HuH-7 (cell line): ENCODE data around the gene CHRDL2.
"Not testable (repeated sequence)": the region's sequence is repeated elsewhere in the genome, so short reads cannot be mapped to it uniquely, and the experiment has no call there.

Source experiments
- DNase-seq: peaks from one replicate; pipeline ENCODE4 v3.0.0; 2011; ENCODE audit warnings: low spot score

The CHRDL2 gene

DNA sequence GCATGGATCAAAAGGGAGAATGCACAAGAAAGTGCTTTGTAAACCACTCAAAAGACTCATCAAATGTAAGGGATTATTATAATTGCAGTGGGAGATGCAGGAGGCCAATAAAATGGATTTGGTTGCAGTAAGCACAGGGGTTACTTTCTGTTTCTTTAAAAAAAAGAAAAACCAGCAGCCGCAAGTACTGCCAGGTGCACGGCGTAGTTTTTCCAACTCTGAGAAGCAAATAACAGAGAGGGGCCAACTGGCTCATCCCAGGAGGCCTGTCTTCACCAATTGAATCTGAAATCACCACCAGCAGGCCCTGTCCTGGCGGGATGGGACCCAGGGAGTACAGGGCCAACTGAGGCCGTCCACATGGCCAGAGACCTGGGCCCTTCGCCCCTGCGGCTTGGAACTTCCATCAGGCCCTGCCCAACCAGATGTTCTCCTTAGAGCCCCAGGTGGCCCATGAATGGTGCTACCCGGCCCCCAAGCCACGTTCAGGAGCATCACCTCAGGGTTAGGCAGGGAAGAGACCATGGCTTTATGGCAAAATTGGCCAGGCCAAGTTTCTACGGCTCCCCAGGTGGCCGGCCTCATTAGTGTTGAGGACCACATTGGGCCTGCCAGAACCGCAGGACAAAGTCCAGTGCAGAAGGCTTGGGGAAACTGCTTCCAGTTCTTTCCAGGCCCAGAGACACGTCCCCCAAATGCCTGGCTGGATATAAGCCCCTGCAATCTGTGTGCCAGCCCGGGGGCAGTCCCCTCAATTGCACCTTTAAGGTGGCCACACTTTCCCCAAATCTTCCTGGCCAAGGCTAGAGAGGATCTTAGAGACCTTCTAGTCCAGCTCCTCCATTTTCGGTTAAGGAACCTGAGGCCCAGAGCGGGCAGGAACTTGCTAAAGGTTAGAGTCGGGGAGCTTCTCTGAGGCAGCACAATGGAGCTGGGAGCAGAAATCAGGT is 61.7 kb downstream of the CHRDL2 start:
- no peak for DNase-seq

DNA sequence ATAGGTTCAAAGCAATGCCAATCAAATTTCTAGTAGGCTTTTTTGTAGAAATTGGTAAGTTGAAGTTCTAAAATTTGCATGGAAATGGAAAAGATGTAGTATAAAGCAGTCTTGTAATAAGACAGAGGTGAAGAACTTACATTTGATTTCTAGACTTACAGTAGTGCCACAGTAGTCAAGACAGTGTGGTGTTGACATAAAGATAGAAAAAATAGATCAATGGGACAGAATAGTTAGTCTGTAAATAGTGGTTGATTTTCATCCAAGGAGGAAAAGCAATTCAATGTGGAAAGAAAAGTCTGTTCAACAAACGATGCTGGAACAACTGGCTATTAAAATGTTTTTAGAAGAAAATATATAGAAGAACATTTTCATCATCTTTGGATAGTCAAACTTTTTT is 67.9 kb downstream of the CHRDL2 start:
- no peak for DNase-seq

DNA sequence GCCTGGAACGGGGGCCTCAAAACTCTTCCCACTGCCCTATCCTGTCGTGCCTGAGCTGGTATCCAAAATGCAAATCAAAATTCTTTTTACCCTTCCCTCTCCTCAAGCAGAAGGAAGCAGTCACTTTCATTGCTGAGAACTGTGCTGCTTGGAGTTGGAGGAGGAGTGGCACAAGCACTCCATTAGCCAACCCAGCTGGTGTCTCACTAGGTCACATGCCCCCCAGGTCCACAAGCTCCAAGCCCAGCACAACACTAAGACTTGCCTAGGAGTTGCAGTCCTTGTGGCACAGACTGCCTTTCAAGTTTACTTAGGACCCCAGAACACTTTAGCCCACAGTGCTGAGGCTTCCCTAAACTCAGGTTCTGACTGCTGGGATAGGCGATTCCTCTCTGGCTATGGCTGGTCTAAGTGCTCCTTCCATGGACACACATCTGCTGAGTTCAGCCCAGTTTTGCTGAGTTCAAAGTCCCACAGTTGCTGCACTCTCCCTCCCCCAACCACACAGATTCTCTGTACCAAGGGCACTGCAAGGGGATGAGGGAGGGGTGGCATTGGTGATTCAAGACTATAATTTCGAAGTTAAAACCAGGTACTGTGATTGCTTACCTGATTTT is 68.6 kb downstream of the CHRDL2 start:
- no peak for DNase-seq

DNA sequence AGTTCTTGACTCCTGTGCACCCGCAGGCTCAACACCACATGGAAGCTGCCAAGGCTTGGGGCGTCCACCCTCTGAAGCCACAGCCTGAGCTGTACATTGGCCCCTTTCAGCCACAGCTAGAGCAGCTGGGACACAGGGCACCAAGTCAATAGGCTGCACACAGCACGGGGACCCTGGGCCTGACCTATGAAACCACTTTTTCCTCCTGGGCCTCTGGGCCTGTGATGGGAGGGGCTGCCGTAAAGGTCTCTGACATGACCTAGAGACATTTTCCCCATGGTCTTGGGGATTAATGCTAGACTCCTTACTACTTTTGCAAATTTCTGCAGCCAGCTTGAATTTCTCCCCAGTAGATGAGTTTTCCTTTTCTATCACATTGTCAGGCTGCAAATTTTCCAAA is 72.1 kb downstream of the CHRDL2 start:
- not testable (repeated sequence) for DNase-seq

DNA sequence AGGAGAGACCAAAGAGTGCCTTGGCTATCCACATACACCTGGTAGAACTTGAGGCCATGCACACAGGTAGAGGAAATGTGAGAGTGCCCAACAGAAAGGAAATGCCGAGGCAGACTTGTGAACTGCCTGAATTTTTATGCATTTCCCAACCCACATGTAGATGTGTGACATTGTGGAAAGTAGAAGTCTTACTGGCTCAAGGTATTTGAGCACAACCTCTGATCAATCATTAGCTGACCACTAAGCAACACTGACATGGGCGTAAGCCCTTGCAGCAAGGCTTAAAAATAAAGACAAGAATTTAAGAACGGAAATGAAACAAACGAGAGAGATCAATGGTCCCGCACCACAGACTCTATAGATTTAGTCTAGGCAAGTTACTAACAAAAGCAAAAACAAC is 76.2 kb downstream of the CHRDL2 start:
- no peak for DNase-seq

DNA sequence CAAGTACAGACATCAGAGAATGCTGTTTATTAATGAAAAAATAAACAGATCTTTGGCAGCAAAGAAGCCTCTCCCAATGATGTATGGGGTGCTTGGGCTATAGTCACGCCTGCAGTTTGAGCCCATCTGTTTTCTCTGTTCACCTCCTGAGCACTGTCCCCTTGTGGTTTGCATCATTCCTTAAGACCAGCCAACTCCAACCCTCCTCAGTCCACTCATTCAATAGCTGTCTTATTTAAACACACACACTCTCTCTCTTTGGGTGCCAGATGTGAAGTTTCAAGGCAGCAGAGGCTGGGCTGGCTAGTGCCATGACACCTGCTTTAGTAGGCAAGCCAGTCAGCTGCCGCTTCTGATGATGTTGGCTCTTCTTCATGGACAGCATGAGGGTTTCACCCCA is 80.7 kb downstream of the CHRDL2 start:
- no peak for DNase-seq

DNA sequence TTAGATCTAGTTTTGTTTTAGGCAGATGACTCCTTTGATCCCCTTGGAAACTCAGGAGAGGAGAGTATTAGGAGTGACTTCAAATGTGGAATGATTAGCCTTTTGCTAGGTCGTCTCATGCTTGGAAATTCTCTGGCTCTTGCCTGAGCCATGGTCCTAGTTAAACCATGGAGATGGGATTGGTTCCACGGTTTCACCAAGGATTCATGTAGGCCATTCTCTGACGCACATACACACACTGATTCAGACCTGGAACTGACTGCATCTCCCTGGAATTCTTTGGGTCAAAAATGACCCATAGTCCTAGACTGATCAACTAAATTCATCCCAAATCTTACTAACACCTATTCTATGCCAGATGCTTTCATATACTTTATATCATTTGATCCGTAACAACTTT is 82.3 kb downstream of the CHRDL2 start:
- no peak for DNase-seq

DNA sequence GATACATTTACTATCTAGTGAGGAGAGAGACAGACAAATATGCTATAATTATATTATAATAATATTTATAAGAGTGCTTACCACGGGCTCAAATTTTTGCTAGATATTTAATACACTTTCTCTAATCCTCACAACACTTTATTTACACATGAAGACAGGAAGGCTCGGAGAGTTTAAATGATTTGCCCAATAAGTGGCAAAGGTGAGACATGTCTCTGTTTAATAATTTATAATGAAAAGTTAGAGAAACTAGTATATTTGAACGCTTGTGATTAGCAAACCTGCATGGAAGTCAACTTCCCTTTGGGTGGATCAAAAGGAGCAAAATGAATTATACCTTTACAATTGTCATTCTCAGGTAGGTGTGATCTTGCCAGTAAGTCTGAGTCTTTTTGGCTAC is 83.4 kb downstream of the CHRDL2 start:
- DNase-seq, result no peak

DNA sequence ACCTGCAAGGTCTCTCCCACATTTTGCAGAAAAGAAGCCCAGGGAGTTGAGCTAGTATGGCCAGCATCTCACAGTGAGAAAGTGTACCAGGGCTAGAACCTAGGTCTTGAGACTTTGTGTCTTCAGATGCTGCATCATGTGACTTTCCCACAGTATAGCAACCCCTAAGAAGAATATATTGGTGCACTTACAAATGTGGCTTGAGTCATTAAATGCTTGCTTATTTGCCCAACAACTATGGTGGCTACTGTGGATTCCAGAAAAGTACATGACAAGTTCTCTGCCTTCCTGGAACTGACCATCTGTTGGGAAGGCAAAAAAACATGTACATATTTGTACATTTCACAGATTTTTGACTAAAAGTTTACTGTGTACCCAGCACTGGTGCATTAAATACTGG is 83.8 kb downstream of the CHRDL2 start:
- no peak for DNase-seq

DNA sequence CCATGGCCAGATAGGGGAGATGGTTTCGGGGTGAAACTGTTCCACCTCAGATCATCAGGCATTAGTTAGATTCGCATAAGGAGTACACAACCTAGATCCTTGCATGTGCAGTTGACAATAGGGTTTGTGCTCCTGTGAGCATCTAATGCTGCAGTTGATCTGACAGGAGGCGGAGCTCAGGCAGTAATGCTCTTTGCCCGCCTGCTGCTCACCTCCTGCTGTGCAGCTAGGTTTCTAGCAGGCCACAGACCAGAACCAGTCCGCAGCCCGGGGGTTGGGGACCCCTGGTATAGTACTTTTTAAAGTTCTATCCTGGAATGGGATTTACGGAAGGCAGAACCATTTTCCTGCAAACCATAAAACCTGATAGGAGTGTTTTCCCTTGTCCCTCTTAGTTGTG is 84.3 kb downstream of the CHRDL2 start:
- DNase-seq, result no peak
